K562 (cell line): ENCODE results near the gene KCND1. TPM values are rescaled to one million over a fixed set of nuclear protein-coding genes. Genes with fewer than 3 reads are reported as not detected.

Experiments used
- GABPB2 ChIP-seq: fragments of 250-450 bp; sonication (Bioruptor Pico); conservative IDR thresholded peaks from 2 replicates; pipeline ENCODE4 v1.5.1; 2021; ENCODE audit warnings: mild to moderate bottlenecking
- MAZ ChIP-seq, 2 experiments: fragments of 450-650 bp in 1 of 2; sonication (generic) in 1 of 2; formaldehyde crosslinking; IDR thresholded peaks in 1 of 2; conservative IDR thresholded peaks in 1 of 2; 2 replicates each; pipeline versions ENCODE4 v1.4.0 to v1.5.0; 2020; ENCODE audit warnings: mild to moderate bottlenecking in 1 of 2, missing genetic modification reagents in 1 of 2
- PHF8 ChIP-seq: fragments of 200-600 bp; sonication (generic); IDR thresholded peaks from 2 replicates; pipeline ENCODE4 v1.6.1; 2012; ENCODE audit warnings: mixed run types, mild to moderate bottlenecking, inconsistent platforms, low read length, moderate library complexity, borderline replicate concordance
- POLR2B ChIP-seq: fragments of 450-650 bp; IDR thresholded peaks from 2 replicates; pipeline ENCODE4 v1.6.1; 2018; ENCODE audit warnings: low read depth; ENCODE audit not compliant: partially characterized antibody
- SMC3 ChIP-seq: conservative IDR thresholded peaks from 2 replicates; pipeline ENCODE4 v1.6.1; 2011; ENCODE audit warnings: low read depth, low read length, improper control_type of control experiment; ENCODE audit not compliant: insufficient read depth
- TAF7 ChIP-seq: fragments of 450-650 bp; IDR thresholded peaks from 2 replicates; pipeline ENCODE4 v1.6.1; 2016; ENCODE audit warnings: missing genetic modification characterization, missing compliant biosample characterization
- polyA plus RNA-seq, 8 experiments: library from polyadenylated mRNA; depleted of rRNA in 4 of 8; stranded (reverse) in 5 of 8; unstranded in 3 of 8; fragments of >200 nt; fragmentation: Nextera tagmentation in 2 of 8; fragmentation: Illumina TruSeq in 1 of 8; extraction: Ambion mirVana in 2 of 8; extraction: Trizol in 1 of 8; gene quantifications; 2 replicates each; pipeline versions ENCODE4 v1.2.1 to v1.2.3, GENCODE V29; 2011 to 2014; ENCODE audit warnings: inconsistent platforms in 1 of 8, missing spikeins in 1 of 8
- total RNA-seq, 7 experiments: library from RNA; depleted of rRNA in 6 of 7; stranded (reverse); fragments of >200 nt in 6 of 7; fragmentation: Illumina TruSeq in 2 of 7; extraction: Trizol in 2 of 7; gene quantifications; 2 replicates each; pipeline versions ENCODE4 v1.2.1 to v1.2.3, GENCODE V29; 2011 to 2021; ENCODE audit warnings: low replicate concordance in 1 of 7
- TF ChIP-seq, protein P1 (sequence below): sonication (generic); formaldehyde crosslinking; IDR thresholded peaks from 2 replicates; pipeline ENCODE4 v1.8.0; 2023; ENCODE audit warnings: mild to moderate bottlenecking, missing genetic modification reagents
- TF ChIP-seq, protein P2 (sequence below), 2 experiments: fragments of 200-800 bp in 1 of 2; sonication (Bioruptor generic) in 1 of 2; sonication (generic) in 1 of 2; formaldehyde crosslinking in 1 of 2; IDR thresholded peaks in 1 of 2; conservative IDR thresholded peaks in 1 of 2; 2 replicates each; pipeline versions ENCODE4 v1.5.0 to v1.6.1; 2016 to 2020; ENCODE audit warnings: missing compliant biosample characterization in 1 of 2, missing genetic modification characterization in 1 of 2, missing genetic modification reagents in 1 of 2
- TF ChIP-seq, protein P3 (sequence below), 3 experiments: fragments of 200-800 bp in 1 of 3; sonication (Bioruptor generic) in 1 of 3; sonication (generic) in 1 of 3; formaldehyde crosslinking in 1 of 3; IDR thresholded peaks; 2 replicates each; pipeline versions ENCODE4 v1.6.1 to v1.8.0; 2016 to 2022; ENCODE audit warnings: mild to moderate bottlenecking in 2 of 3, missing compliant biosample characterization in 2 of 3, missing genetic modification characterization in 2 of 3, missing genetic modification reagents in 1 of 3
- TF ChIP-seq, protein P4 (sequence below), 2 experiments: fragments of 450-650 bp in 1 of 2; IDR thresholded peaks; 2 replicates each; pipeline ENCODE4 v1.6.1; 2011 to 2017; ENCODE audit warnings: low read depth in 2 of 2, antibody characterized with exemption in 1 of 2, borderline replicate concordance in 1 of 2, low read length in 1 of 2, mild to moderate bottlenecking in 1 of 2, mixed read lengths in 1 of 2; ENCODE audit not compliant: control insufficient read depth in 1 of 2
- TF ChIP-seq, protein P5 (sequence below), 2 experiments: fragments of 450-650 bp in 1 of 2; sonication (generic) in 1 of 2; formaldehyde crosslinking in 1 of 2; IDR thresholded peaks in 1 of 2; conservative IDR thresholded peaks in 1 of 2; 2 replicates each; pipeline versions ENCODE4 v1.6.1 to v1.8.1; 2016 to 2023; ENCODE audit warnings: mild to moderate bottlenecking in 2 of 2, moderate library complexity in 2 of 2, inconsistent platforms in 1 of 2, missing genetic modification reagents in 1 of 2

KCND1 gene
- total and polyA plus RNA-seq, 9 of the 15 experiments (the other 6 are each of a cell fraction or from before 2014, with no cell fraction given), result 0.06 to 0.83 (median 0.39) TPM; not detected in 1

DNA sequence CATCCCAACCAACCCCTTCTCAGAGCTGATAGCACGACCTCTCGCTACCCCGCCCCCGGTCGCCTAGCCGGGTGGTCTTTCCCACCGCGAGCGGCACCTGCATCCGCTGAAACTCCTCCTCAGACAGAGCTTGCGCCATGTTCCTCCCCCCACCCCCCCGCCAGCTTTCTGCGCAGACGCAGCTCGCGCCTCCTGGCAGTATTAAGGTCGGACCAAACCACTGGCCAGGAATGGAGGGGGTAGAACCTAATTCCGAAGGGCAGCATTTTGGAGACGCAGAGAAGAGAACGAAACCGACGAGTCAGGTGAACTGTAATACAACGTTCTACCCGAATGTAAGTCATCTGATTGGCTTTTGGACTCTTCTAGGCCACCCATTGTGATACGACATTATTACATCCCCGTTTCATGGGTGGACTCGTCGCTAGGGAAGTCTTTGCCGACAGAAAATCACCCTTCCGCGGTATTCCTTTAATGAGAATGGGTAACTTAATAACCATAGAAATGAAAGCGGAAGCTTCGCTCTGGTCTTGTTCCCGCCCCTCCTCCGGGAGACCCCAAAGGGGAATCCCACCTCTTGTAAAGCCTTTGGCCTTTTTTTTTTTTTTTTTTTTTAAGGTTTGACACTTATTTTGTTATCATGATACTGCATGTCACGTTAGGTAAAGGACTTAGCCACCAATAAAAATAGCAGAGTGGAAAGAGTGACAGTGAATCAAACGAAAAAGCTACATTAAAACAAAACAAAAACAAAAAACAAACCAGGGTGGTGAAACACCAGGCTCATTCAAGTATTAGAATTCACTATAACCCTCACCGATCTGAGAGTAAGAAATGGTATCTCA is 30.7 kb upstream of the KCND1 start, which contains the start of gene GRIPAP1 (continued):
- TF ChIP-seq, protein P1, sequence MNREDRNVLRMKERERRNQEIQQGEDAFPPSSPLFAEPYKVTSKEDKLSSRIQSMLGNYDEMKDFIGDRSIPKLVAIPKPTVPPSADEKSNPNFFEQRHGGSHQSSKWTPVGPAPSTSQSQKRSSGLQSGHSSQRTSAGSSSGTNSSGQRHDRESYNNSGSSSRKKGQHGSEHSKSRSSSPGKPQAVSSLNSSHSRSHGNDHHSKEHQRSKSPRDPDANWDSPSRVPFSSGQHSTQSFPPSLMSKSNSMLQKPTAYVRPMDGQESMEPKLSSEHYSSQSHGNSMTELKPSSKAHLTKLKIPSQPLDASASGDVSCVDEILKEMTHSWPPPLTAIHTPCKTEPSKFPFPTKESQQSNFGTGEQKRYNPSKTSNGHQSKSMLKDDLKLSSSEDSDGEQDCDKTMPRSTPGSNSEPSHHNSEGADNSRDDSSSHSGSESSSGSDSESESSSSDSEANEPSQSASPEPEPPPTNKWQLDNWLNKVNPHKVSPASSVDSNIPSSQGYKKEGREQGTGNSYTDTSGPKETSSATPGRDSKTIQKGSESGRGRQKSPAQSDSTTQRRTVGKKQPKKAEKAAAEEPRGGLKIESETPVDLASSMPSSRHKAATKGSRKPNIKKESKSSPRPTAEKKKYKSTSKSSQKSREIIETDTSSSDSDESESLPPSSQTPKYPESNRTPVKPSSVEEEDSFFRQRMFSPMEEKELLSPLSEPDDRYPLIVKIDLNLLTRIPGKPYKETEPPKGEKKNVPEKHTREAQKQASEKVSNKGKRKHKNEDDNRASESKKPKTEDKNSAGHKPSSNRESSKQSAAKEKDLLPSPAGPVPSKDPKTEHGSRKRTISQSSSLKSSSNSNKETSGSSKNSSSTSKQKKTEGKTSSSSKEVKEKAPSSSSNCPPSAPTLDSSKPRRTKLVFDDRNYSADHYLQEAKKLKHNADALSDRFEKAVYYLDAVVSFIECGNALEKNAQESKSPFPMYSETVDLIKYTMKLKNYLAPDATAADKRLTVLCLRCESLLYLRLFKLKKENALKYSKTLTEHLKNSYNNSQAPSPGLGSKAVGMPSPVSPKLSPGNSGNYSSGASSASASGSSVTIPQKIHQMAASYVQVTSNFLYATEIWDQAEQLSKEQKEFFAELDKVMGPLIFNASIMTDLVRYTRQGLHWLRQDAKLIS (CRISPR knock-in tag), result no peak
- TF ChIP-seq PHF8, result peak; percentile 65; the same call in 1 of the 2 replicates
- TF ChIP-seq, protein P2, sequence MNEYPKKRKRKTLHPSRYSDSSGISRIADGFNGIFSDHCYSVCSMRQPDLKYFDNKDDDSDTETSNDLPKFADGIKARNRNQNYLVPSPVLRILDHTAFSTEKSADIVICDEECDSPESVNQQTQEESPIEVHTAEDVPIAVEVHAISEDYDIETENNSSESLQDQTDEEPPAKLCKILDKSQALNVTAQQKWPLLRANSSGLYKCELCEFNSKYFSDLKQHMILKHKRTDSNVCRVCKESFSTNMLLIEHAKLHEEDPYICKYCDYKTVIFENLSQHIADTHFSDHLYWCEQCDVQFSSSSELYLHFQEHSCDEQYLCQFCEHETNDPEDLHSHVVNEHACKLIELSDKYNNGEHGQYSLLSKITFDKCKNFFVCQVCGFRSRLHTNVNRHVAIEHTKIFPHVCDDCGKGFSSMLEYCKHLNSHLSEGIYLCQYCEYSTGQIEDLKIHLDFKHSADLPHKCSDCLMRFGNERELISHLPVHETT (CRISPR knock-in tag; conservative IDR thresholded peaks at IDR 0.05 in 1 of 2, IDR thresholded peaks at IDR 0.05 in 1 of 2), result peak in 1 of 2 experiments; percentile 48; a peak in 1 of 4 replicates
- TF ChIP-seq, protein P3, sequence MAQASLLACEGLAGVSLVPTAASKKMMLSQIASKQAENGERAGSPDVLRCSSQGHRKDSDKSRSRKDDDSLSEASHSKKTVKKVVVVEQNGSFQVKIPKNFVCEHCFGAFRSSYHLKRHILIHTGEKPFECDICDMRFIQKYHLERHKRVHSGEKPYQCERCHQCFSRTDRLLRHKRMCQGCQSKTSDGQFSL (CRISPR knock-in tag; IDR thresholded peaks at IDR 0.05), result peak; percentile 85
- TF ChIP-seq, protein P3 (tag; IDR thresholded peaks at IDR 0.05), result peak in 1 of 2 experiments; percentile 45; a peak in 1 of 4 replicates
- peak; percentile 67 for TF ChIP-seq POLR2B
- TF ChIP-seq SMC3, result no peak
- TF ChIP-seq, protein P4, sequence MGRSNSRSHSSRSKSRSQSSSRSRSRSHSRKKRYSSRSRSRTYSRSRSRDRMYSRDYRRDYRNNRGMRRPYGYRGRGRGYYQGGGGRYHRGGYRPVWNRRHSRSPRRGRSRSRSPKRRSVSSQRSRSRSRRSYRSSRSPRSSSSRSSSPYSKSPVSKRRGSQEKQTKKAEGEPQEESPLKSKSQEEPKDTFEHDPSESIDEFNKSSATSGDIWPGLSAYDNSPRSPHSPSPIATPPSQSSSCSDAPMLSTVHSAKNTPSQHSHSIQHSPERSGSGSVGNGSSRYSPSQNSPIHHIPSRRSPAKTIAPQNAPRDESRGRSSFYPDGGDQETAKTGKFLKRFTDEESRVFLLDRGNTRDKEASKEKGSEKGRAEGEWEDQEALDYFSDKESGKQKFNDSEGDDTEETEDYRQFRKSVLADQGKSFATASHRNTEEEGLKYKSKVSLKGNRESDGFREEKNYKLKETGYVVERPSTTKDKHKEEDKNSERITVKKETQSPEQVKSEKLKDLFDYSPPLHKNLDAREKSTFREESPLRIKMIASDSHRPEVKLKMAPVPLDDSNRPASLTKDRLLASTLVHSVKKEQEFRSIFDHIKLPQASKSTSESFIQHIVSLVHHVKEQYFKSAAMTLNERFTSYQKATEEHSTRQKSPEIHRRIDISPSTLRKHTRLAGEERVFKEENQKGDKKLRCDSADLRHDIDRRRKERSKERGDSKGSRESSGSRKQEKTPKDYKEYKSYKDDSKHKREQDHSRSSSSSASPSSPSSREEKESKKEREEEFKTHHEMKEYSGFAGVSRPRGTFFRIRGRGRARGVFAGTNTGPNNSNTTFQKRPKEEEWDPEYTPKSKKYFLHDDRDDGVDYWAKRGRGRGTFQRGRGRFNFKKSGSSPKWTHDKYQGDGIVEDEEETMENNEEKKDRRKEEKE (IDR thresholded peaks at IDR 0.05; ENCODE audit: borderline replicate concordance in 1 of 2, control insufficient read depth in 1 of 2, low read depth in 2 of 2, low read length in 1 of 2), result peak in 1 of 2 experiments; percentile 96; a peak in 2 of 4 replicates
- peak; percentile 95 for TF ChIP-seq TAF7 (tag)
- 0 out of 4 replicates have a peak, but pooled peaks of 1 of the 2 experiments have one; percentile 21 for TF ChIP-seq MAZ (CRISPR knock-in tag; conservative IDR thresholded peaks at IDR 0.05 in 1 of 2, IDR thresholded peaks at IDR 0.05 in 1 of 2)
- TF ChIP-seq GABPB2 (CRISPR knock-in tag), result no peak
- TF ChIP-seq, protein P5, sequence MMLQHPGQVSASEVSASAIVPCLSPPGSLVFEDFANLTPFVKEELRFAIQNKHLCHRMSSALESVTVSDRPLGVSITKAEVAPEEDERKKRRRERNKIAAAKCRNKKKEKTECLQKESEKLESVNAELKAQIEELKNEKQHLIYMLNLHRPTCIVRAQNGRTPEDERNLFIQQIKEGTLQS (IDR thresholded peaks at IDR 0.05), result peak; percentile 29; the same call in 1 of the 2 replicates
- TF ChIP-seq, protein P5 (CRISPR knock-in tag; conservative IDR thresholded peaks at IDR 0.05), result no peak
